Gastroesophageal sphincter (tissue), 3 donors: ENCODE data around the gene TEDDM1.
A peak's percentile ranks its signal among the peaks of the same experiment; 100 is the strongest.

ENCODE experiments used
- POLR2AphosphoS5 ChIP-seq: sonication (generic); formaldehyde crosslinking; IDR thresholded peaks from one replicate; pipeline ENCODE4 v1.6.1; 2017; ENCODE audit warnings: antibody characterized with exemption
- TF ChIP-seq, protein P1 (sequence below), 4 experiments: fragments of 200-600 bp in 2 of 4; fragments of 450-650 bp in 2 of 4; sonication (generic) in 1 of 4; IDR thresholded peaks; one replicate each; pipeline ENCODE4 v1.5.1; 2017 to 2019; ENCODE audit warnings: antibody characterized with exemption in 4 of 4, mild to moderate bottlenecking in 2 of 4, moderate library complexity in 2 of 4

DNA sequence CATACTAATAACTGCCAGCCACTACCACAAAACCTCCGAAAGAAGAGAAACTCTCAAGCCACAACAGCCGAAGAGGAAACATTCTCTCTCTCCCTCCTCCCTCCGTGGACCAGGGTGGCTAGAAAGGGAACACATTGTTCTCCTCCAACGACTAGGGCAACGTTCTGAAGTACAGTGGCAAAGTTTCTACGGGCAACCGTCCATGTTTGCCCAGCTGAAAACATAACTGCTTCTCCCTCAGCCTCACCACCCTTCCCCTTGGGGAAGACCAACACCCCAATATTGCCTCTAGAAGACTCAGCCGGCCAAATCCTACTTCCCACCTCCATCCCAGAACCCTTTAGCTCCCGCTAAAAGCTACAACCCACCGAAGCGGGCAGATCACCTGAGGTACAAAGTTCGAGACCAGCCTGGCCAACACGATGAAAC lies 10.8 kb downstream of the TEDDM1 start:
- TF ChIP-seq, protein P1, sequence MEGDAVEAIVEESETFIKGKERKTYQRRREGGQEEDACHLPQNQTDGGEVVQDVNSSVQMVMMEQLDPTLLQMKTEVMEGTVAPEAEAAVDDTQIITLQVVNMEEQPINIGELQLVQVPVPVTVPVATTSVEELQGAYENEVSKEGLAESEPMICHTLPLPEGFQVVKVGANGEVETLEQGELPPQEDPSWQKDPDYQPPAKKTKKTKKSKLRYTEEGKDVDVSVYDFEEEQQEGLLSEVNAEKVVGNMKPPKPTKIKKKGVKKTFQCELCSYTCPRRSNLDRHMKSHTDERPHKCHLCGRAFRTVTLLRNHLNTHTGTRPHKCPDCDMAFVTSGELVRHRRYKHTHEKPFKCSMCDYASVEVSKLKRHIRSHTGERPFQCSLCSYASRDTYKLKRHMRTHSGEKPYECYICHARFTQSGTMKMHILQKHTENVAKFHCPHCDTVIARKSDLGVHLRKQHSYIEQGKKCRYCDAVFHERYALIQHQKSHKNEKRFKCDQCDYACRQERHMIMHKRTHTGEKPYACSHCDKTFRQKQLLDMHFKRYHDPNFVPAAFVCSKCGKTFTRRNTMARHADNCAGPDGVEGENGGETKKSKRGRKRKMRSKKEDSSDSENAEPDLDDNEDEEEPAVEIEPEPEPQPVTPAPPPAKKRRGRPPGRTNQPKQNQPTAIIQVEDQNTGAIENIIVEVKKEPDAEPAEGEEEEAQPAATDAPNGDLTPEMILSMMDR (IDR thresholded peaks at IDR 0.05): no peak
- TF ChIP-seq POLR2AphosphoS5: peak; percentile 70
